Colonic mucosa (tissue), 4 donors: ENCODE results near the gene MARCO. TPM values are rescaled to one million over a fixed set of nuclear protein-coding genes. Genes with fewer than 3 reads are reported as not detected.

Experiments
- DNase-seq: peaks from one replicate; pipeline ENCODE4 v3.0.0-alpha.2; 2020
- H3K27ac ChIP-seq: fragments of 200-600 bp; one replicate; pipeline ENCODE4 v1.8.0; 2021
- H3K27me3 ChIP-seq: fragments of 200-600 bp; one replicate; pipeline ENCODE4 v1.8.0; 2021
- H3K36me3 ChIP-seq: fragments of 200-600 bp; one replicate; pipeline ENCODE4 v1.8.0; 2021
- H3K4me1 ChIP-seq: fragments of 200-600 bp; one replicate; pipeline ENCODE4 v1.8.0; 2021; ENCODE audit warnings: mild to moderate bottlenecking
- H3K4me3 ChIP-seq: fragments of 200-600 bp; one replicate; pipeline ENCODE4 v1.8.0; 2021
- H3K9ac ChIP-seq, 2 donors: one replicate each; pipeline ENCODE4 v1.7.0; 2013; ENCODE audit warnings: control low read depth in 2 of 2, low read depth in 2 of 2, low read length in 2 of 2
- H3K9me3 ChIP-seq: fragments of 200-600 bp; one replicate; pipeline ENCODE4 v1.8.0; 2021
- CTCF ChIP-seq: fragments of 200-600 bp; IDR thresholded peaks from one replicate; pipeline ENCODE4 v1.8.0; 2022; ENCODE audit warnings: antibody characterized with exemption, mild to moderate bottlenecking
- intact Hi-C: fragments of 100-400 bp; cut with DNase I; formaldehyde crosslinking; loops from one replicate; pipeline ENCODE4 v1.14.1; 2022
- total RNA-seq, 2 donors: library from RNA; stranded (reverse); fragmentation: NEBNext Ultra II Directional in 1 of 2; extraction: Animal tissue kit (Norgen Biotek cat#: 25700) in 1 of 2; gene quantifications; one replicate each; pipeline ENCODE4 v1.2.1, GENCODE V29; 2021
- donor health status: healthy.
- donor health status: DM: no; HTN: no; CAD: no.
- donor health status: DM: no; HTN: no; CAD: no.

Gene MARCO
- total RNA-seq, 2 donors from 2014 or later: 0.77 to 3.7 TPM

GRCh38 chr2:118978064-118978463 lies 36.1 kb downstream of the MARCO start:
- H3K9me3 ChIP-seq: no peaks in the 10 kb centered on the region
- H3K27me3 ChIP-seq: no peaks in the 10 kb centered on the region
- intact Hi-C loops: no loop called here
- H3K4me3 ChIP-seq: no peak overlapping the region
- no peak for DNase-seq
- H3K36me3 ChIP-seq: no peaks in the 10 kb centered on the region
- no peak overlapping the region for H3K27ac ChIP-seq
- no peaks in the 10 kb centered on the region for H3K4me1 ChIP-seq
- H3K9ac ChIP-seq: no peak overlapping the region
- TF ChIP-seq CTCF: no peak

- H3K36me3 ChIP-seq: no peaks in the 10 kb centered on the region
- no peak overlapping the region for H3K9ac ChIP-seq
- H3K27me3 ChIP-seq: no peaks in the 10 kb centered on the region
- no peak overlapping the region for H3K4me3 ChIP-seq
- no peaks in the 10 kb centered on the region for H3K9me3 ChIP-seq
- no peak for TF ChIP-seq CTCF
- H3K4me1 ChIP-seq: no peaks in the 10 kb centered on the region
- no peak for DNase-seq
- intact Hi-C loops: no loop called here
- no peak overlapping the region for H3K27ac ChIP-seq
Observed at GRCh38 chr2:118979152-118979861, 37.3 kb downstream of the MARCO start.

- no peaks in the 10 kb centered on the region for H3K36me3 ChIP-seq
- no peak for DNase-seq
- no peaks in the 10 kb centered on the region for H3K4me1 ChIP-seq
- TF ChIP-seq CTCF: no peak
- H3K27ac ChIP-seq: no peak overlapping the region
- H3K4me3 ChIP-seq: no peak overlapping the region
- H3K9ac ChIP-seq: no peak overlapping the region
- intact Hi-C loops: no loop called here
- no peaks in the 10 kb centered on the region for H3K27me3 ChIP-seq
- H3K9me3 ChIP-seq: no peaks in the 10 kb centered on the region
Observed at GRCh38 chr2:118980022-118980421, 38.0 kb downstream of the MARCO start.

- H3K4me3 ChIP-seq: no peak overlapping the region
- no peak overlapping the region for H3K27ac ChIP-seq
- intact Hi-C loops: no loop called here
- no peak overlapping the region for H3K9ac ChIP-seq
- no peaks in the 10 kb centered on the region for H3K27me3 ChIP-seq
- H3K9me3 ChIP-seq: no peaks in the 10 kb centered on the region
- DNase-seq: no peak
- no peaks in the 10 kb centered on the region for H3K4me1 ChIP-seq
- TF ChIP-seq CTCF: no peak
- H3K36me3 ChIP-seq: no peaks in the 10 kb centered on the region
Observed at GRCh38 chr2:118980573-118980972, 38.6 kb downstream of the MARCO start.

- Histone ChIP-seq H3K36me3 (no peaks in the 10 kb centered on the region), H3K27ac (no peak overlapping the region), H3K4me1 (no peaks in the 10 kb centered on the region), H3K9ac (no peak overlapping the region), H3K9me3 (no peaks in the 10 kb centered on the region), H3K4me3 (no peak overlapping the region), H3K27me3 (no peaks in the 10 kb centered on the region)
- no peak for TF ChIP-seq CTCF
- intact Hi-C loops: no loop called here
- no peak for DNase-seq
Observed at GRCh38 chr2:118981632-118982031, 39.6 kb downstream of the MARCO start.
